ACHN (cell line): ENCODE data around the gene PLXDC1.

Source experiments
- DNase-seq: peaks from one replicate; pipeline ENCODE4 v3.0.0-alpha.2; 2015
- in situ Hi-C: cut with HindIII; loops from 2 replicates; pipeline ENCODE4 v1.10.0; 2017; ENCODE audit warnings: low sequenced_read_pairs, low pct_ligation_motif_present, low pct_unique_long_range_greater_than_20kb

Gene PLXDC1

DNA sequence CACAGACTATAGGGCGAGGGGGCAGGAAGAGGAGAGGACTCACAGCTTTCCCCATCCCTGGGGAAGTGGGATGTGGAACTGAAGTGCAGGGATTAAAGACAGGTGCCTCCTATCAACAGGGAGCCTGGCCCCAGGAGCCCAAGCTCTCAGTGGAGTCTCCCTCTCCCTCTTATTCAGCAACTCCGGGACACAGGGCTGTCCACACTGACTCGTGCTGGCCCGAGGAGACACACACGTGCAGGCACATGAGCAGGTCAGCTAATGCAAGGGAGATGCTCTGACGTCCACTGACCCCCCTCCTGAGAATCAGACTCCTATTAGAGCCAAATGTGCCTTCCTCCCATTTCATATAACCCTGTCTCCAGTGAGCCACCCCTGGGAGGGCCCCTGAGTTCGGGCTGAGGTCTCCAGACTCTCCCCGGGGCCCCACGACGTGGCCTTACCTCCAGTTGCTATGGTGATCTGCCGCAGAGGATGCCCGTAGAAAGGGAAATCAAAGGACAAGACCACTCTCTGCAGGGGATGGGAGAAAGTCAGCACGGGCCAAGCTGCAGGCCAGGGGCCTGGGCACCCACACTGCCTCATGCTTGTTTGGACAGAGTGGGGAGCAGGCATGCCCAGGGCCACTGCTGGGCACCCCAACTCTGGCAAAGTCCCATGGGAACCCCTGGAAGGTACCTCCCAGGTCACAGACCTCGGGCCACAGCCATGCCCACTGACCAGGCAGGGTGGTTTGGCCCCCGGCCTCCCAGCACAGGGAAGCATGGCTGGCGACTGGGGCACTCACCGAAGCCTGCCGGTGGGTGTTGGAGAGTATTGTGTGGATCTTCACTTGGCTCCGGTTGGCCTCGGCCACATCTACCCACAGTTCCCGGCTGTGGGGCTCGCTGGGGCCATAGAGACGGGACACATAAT lies 42.7 kb downstream of the PLXDC1 start:
- DNase-seq = no peak
- in situ Hi-C loops = no loop called here

DNA sequence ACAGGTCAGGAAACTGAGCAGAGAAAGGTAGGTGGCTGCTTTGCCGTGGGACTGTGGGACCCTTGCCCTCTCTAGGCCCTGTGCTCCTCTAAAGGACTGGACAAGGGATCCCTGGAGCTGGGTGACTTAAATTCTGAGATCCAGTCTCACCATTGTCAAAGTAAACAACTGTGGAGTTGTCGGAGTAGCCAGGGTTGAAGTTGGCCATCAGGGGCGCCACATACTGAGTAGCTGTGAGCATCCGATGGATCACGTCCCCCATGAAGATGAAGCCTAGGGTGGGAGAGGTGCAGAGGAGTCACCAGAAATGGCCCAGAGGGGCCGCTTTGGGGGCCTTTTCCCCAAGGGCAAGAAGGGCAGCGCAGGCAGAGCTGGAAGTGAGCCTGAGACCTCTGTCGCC lies 43.5 kb downstream of the PLXDC1 start:
- DNase-seq = no peak
- in situ Hi-C loops = no loop called here

DNA sequence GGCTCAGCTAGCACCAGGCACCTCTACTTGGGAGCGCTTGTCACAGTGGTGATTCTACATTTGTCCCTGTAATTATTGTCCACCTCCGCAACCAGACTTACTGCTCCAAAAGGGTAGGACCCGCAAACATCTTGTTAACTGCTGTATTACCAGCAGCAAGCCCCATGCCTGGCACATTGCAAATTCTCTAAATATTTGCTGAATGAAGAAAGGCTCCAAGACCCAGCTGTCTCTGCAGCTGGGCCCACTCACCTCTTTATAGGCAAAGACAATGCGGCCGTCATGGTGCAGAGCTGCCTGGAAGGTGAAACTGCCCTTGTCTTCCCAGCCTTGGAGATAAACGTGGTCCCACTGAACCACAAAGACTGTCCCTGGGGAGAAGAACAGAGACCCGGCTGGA lies 44.3 kb downstream of the PLXDC1 start:
- in situ Hi-C loops = no loop called here
- DNase-seq = no peak

DNA sequence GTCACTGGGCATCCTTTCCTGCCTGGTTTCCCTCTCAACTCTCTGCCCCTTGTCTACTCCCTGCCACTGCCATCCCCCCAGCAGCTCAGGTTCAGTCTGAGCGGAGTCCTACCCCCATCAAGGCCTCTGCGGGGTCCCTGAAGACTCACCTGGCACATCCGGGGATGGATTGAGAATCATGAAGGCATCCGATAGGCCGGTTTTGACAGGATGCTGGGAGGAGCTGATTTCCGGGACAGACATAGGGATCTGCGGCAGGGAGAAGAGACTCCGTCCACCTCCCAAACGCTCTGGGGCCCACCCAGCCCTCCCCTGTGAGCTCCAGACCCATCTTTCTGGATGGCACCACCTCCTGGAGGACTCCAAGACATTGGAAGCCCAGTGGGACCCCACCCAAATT lies 45.7 kb downstream of the PLXDC1 start:
- in situ Hi-C loops = no loop called here

DNA sequence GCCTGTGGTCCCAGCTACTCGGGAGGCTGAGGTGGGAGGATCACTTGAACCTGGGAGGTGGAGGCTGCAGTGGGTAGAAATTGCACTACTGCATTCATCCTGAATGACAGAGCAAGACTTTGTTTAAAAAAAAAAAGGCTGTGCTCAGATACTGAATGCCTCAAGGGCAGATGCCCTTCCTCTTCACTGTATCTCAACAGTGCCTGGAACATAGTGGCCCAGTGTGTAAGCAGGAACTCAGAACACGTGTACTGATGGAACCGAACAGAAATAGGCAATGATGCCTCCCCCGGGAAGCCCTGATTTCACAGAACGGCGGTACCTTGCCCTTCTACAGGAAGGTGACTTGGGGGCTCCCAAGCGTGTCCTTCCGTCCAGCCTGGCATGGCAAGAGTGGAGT lies 46.8 kb downstream of the PLXDC1 start:
- in situ Hi-C loops = no loop called here
- no peak for DNase-seq

More for the DNA sequence above, 45.7 kb downstream of the PLXDC1 start:
- no peak for DNase-seq

DNA sequence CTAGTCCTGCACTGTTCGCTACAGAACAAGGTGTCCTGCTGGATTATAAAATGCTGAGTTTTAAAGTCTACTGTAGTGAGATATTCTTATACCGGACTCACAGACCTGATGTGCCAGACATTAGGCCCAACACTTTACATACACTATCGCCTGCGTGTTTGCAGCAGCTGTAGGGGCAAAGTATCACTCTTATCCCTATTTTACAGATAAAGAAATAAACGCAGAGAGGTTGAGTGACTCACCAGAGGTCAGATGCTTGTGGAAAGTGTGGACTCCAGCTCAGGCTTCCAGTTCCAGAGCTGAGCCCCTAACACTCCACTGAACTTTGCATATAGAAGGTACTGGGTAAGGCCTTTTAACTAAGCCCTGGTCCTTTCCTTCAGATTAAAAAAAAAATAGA lies 47.4 kb downstream of the PLXDC1 start:
- in situ Hi-C loops = no loop called here
- DNase-seq = no peak

DNA sequence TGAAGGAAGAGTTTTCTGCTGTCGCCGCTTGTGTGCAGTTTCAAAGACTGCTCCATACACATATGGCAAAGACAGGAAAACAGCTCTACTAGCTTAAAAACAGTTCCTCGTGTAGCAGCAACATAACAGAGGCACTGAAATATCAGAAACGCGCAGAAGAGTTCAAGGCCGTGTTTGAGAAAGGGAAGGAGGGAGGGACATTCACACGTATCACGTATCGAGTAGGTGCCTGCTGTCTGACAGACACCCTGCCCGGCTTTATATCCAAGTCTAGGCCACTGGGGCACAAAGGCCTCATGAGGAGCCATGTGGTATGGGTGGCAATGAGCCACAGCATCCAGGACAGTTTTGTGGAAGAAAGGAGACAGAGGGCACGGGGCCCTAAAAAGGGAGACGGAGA lies 50.3 kb downstream of the PLXDC1 start:
- no peak for DNase-seq
- in situ Hi-C loops = no loop called here

DNA sequence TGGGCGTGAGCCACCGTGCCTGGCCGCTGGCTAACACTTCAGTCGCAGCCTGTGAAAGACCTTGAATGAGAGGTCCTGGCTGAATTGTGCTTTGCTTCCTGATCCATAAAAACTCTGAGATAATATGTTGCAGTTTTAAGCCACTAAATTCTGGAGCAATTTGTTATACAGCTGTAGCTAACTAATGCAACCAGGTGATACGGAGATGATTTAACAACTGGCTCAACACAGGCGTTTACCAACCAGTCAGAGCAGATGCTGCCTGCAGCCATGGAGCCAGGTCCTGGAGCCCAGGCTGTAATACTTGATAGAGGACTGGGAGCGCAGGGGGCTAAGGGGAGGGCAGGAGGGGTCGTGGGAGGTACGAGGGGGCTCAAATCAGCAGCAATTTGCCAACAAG lies 50.9 kb downstream of the PLXDC1 start:
- no peak for DNase-seq
- in situ Hi-C loops = no loop called here

DNA sequence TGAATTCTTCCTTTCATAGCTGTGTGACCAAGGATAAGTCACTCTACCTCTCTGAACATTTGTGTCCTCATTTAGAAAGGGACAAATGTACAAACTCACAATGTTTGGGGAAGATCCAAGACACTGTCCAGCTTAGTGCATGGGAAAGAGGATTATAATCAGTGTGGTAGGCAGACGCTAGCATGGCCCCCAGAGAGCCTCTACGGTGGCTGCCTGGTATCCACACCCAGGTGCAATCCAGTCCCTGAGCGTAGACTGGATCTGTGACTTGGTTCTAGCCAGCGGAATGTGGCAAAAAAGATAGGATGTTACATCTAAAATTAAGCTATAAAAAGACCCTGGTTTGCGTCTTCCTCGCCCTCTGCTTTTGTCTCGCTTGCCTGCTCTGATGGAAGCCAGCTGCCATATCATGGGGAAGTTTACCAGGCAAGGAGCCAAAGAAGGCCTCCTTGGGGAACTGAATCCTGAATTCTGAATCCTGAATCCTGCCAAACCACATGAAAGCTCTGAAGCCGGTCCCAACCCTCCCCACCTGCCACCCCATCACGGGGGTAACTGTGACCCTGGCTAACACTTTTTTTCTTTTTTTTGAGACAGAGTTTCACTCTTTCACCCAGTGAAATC lies 51.7 kb downstream of the PLXDC1 start:
- in situ Hi-C loops = no loop called here
- no peak for DNase-seq

DNA sequence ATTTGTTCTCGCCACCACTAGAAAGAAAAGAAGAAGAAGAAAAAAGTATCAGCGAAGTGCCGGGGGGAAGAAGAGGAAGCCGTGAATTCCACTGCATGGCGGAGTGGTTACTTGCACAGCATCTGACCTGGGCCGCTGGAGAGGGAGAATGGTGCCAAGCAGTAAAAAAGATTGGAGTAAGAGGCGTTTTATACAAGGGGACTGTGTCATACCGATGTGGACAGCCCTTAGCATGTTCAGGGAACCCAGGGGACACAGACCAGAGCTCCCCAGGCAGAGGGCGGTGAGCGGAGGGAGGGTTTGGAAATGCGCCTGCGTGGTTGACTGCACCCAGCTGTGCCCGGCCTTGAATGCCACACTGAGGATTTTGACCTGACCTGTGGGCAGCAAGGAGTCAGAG lies 52.8 kb downstream of the PLXDC1 start:
- in situ Hi-C loops = no loop called here
- no peak for DNase-seq

DNA sequence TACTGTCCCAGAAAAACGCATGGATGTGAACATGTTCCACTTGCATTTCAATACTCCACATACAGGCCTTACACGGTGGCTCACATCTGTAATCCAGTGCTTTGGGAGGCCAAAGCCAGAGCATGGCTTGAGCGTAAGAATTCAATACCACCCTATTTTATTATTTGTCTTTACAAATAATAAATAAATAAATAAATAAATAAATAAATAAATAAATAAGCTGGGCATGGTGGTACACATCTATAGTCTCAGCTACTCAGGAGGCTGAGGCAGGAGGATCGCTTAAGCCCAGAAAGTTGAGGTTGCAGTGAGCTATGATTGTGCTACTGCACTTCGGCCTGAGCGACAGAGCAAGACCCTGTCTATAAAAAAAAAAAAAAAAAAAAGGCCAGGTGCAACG lies 53.9 kb downstream of the PLXDC1 start:
- in situ Hi-C loops = no loop called here
- DNase-seq = no peak

DNA sequence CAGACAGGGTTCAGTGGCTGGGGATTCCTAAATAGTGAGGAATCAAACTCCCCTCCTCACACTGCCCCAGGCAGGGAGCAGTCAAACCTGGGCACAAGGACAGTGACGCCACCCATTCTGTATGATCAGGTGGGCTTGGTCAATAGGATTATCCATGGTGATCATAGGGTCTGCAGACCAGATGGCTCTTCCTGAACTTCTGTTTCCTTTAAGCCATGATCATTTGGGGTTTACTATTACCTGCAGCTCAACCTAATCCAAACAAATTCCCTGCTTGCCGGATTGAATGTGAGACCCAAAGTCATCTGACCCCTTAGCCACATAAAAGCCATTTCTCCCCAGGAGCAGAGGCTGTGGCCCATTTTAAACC lies 54.3 kb downstream of the PLXDC1 start:
- no peak for DNase-seq
- in situ Hi-C loops = no loop called here

DNA sequence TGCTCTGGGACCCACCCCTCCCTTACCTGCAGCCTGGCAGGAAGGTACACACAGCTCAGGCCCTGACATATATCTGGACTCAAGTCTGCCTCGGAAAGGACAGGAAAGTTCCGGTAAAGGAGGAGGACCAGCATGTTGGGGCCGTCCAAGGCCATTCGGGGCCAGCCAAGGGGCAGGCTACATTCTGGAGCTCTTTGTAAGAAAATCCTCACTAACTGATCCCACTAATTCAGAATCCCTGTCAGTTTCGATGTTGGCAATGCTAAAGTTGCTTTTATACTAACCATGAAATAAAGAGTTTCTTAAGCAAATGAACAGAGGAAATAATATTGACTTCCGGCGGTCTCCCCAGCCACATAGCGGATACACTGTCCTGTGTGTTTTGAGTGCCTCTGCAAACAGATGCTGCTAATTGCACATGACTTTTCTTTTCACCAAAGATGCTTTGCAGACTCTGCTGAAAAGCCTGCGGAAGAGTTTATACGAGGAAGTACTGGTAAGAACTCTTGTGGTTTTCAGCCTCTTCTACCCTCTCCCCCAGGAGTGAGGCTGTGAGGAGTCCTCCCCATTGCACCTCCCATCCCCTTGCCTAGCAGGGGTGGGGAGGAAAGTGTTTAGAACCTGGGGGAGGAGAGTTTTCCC lies 54.8 kb downstream of the PLXDC1 start:
- no peak for DNase-seq

DNA sequence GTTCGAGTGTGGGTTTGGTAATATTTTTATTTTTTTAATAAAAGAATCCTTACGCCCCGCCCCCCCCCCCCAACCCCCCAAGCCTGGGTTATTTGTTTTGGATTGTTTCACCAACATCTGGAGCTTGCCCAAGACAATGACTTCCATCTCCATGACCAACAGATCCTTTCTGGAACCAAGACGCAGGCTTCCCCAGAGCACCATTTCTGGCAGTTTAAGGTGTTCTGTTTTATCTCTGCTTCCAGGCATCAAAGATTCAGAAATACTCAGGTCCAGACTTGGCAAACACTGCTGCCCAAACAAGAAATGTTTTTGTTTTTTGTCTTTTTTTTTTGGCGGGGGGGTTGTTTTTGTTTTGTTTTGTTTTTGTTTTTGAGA lies 56.1 kb downstream of the PLXDC1 start:
- in situ Hi-C loops = no loop called here
- no peak for DNase-seq

More for the DNA sequence above, 54.8 kb downstream of the PLXDC1 start:
- in situ Hi-C loops = no loop called here

DNA sequence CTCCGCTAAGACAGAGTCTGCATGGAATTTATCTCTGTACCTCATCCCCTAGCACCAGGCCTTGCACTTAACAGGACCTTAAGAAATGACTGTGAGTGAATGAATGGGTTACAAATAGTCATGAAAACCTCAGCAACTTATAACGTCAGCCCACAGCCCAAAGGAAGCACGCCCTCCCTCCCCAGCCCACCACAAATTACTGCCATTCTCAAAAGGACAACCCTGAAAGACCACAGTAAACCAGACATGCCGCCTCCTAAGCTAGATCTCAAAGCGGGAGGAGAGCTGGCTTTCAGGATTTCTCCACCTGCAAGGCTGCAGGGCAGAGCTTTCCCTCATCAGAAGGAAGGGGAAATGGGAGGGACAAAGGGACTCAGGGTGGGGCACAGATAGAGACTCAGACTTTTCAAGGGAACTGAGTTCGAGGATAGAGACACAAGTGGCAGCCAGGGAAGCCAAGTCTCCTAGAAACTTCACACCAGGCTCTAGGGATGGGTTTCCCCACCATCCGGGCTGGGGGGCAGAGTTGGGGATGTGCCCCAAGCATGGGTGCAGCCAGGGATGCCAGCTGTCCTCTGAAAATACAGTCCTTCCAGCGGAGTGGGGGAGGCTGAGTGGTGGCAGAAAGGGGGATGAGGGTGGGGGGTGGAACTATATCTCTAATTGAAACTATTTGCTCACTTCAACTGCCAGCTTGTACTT lies 56.7 kb downstream of the PLXDC1 start:
- in situ Hi-C loops = no loop called here
- no peak for DNase-seq

DNA sequence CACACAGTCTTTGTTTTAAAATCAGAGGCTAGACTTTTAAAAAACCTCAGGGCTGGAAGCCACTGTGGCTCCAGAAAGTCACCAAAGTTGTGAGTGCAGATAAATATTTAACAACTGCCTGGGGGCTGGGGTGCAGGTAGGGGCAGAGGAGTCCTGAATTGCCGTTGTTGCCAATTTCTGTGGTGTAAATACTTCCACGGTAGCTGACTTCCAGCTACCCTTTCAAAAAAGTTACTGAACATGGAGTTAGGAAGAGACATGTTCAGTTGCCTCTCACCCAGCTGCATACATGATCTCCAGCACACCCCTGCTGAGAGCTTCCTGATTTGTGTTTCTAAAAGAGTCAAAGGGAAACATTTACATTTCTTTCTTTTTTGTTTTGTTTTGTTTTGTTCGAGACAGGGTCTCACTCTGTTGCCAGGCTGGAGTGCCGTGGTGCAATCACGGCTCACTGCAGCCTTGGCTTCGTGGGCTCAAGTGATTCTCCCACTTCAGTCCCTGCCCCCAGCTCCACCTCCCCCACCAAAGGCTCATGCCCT lies 58.7 kb downstream of the PLXDC1 start:
- DNase-seq = no peak
- in situ Hi-C loops = no loop called here

DNA sequence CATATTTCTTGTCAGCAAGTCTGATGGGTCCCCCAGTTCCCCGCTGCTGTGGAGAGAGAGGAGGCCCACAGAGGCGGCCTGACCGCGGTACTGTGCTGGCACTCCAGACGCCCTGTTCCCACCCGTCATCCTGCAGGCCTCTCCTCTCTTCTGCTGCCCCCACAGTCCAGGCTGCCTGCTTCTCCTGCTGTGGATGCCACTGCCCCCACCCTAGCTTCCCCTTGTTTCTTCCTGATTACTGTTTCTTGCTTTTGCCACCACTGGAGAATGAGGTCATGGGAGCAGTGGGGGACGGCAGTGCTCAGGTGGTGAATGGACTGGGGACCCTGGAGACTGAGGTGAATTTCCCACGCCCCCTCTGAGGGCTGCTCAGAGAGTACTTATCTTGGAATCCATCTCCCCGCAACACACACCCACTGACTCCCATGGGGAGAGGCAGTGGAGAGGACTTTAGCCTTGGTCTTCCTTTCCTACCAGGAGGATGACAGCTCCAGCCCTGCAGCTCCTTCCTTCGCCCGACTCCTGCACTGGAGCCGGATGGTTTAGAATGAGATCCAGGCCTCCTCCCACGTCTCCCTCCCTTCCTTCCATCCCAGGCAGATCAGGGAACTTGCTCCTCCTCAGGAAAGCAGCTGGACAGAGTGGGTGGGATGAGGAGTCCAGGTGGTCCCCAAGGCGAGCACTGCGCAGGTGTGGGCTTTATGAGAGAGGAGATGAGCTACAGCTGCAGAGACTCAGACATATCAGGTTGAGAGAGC lies 60.4 kb downstream of the PLXDC1 start:
- in situ Hi-C loops = no loop called here
- no peak for DNase-seq

DNA sequence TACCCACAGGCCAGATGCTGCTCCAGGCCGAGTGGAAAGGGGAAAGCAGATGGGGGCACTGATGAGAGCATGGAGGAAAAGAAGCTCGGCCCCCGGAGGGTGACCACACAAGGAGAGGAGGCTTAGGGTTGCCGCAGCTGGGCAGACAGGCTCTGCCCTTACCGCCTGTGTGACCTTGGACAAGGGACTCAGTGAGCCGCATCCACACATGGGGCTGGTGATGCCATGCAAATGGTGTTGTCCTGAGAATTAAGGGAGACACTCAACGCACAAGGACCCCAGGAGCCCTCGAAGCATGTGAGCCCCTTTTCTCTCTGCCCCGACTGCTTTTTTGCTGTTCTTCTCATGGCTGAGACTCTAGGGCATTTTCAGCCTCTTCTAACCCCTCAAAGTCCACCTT lies 61.0 kb downstream of the PLXDC1 start:
- no peak for DNase-seq

More for the DNA sequence above, 61.0 kb downstream of the PLXDC1 start:
- in situ Hi-C loops = no loop called here
